Tibial nerve (tissue), 3 donors: ENCODE data around the gene GSK3B.

Experiments
- CTCF ChIP-seq, 5 experiments: fragments of 200-600 bp in 3 of 5; fragments of 450-650 bp in 2 of 5; sonication (generic) in 3 of 5; IDR thresholded peaks; one replicate each; pipeline ENCODE4 v1.5.1; 2016 to 2019; ENCODE audit warnings: antibody characterized with exemption in 5 of 5, mild to moderate bottlenecking in 3 of 5, moderate library complexity in 2 of 5
- POLR2A ChIP-seq, 2 donors: fragments of 450-650 bp; IDR thresholded peaks; one replicate each; pipeline ENCODE4 v1.6.1; 2017; ENCODE audit warnings: antibody characterized with exemption in 2 of 2, mild to moderate bottlenecking in 2 of 2, moderate library complexity in 2 of 2

- TF ChIP-seq CTCF (IDR thresholded peaks at IDR 0.05) (no peak), POLR2A (IDR thresholded peaks at IDR 0.05) (no peak)
These were observed 319.8 kb downstream of the GSK3B start for GRCh38 chr3:119774444-119774843.
